Activated CD8-positive, alpha-beta T cell treated with anti-CD3 and anti-CD28 coated beads for 36 hours (primary cell): Measurements from ENCODE around the gene TNIK. TPM values are rescaled to one million over a fixed set of nuclear protein-coding genes. Genes with fewer than 3 reads are reported as not detected.
"Not testable (repeated sequence)": the region's sequence is repeated elsewhere in the genome, so short reads cannot be mapped to it uniquely, and the experiment has no call there.

Source experiments
- ATAC-seq: fragments of 200-7000 bp; cut with Tn5 transposase; one replicate; pipeline ENCODE4 v1.10.0; 2021; ENCODE audit warnings: mild to moderate bottlenecking, moderate library complexity
- CTCF ChIA-PET: fragments of 350-600 bp; sonication (Branson Sonifier 250); formaldehyde crosslinking; loops from one replicate; lab custom pipeline; 2021; ENCODE audit warnings: antibody characterized with exemption; lab: Charles Lee
- POLR2A ChIA-PET: fragments of 350-600 bp; sonication (Branson Sonifier 250); formaldehyde crosslinking; loops from one replicate; lab custom pipeline; 2021; ENCODE audit warnings: antibody characterized with exemption; lab: Charles Lee
- DNase-seq: peaks from one replicate; pipeline ENCODE4 v3.0.0-alpha.2; 2020
- H3K27ac Mint-ChIP-seq: one replicate; pipeline ENCODE4 v1.8.0; 2021; ENCODE audit warnings: mild to moderate bottlenecking, mixed read lengths
- H3K27me3 Mint-ChIP-seq: one replicate; pipeline ENCODE4 v1.8.0; 2021; ENCODE audit warnings: mixed read lengths
- H3K36me3 Mint-ChIP-seq: one replicate; pipeline ENCODE4 v1.8.0; 2021; ENCODE audit warnings: low read depth, mixed read lengths
- H3K4me1 Mint-ChIP-seq: one replicate; pipeline ENCODE4 v1.8.0; 2021; ENCODE audit warnings: low read depth, mixed read lengths
- H3K4me3 Mint-ChIP-seq: one replicate; pipeline ENCODE4 v1.8.0; 2021; ENCODE audit warnings: mild to moderate bottlenecking, moderate library complexity, mixed read lengths
- H3K9me3 Mint-ChIP-seq: one replicate; pipeline ENCODE4 v1.8.0; 2021; ENCODE audit warnings: mixed read lengths
- intact Hi-C: fragments of 100-400 bp; cut with micrococcal nuclease; formaldehyde crosslinking; loops from one replicate; pipeline ENCODE4 v1.10.0; 2022
- total RNA-seq, 2 experiments: library from RNA; stranded (reverse); gene quantifications; one replicate each; pipeline ENCODE4 v1.2.3, GENCODE V29; 2021
- TF ChIP-seq, protein P1 (sequence below): fragments of 200-600 bp; IDR thresholded peaks from one replicate; pipeline ENCODE4 v1.8.0; 2022; ENCODE audit warnings: antibody characterized with exemption, mild to moderate bottlenecking

TNIK gene
- total RNA-seq, 2 experiments from 2014 or later = 25.1 to 28.8 TPM

DNA sequence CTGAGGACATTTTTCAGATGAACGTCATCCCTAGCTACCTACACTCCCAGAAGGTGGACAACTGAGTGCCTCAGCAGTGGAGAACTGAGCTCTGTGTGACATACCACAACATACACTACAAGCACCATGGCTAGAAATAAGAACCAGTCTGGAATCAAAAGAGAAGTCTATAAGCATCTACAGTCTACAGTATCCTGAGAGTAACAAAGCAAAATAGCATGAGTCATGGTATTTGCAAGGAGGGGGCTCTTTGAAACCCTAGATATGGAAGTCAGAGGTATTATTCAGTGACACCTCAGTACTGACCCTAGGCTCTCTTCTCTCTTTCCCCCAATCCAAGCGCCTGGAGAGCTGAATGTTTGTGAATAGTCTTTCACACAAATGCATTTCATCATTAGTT, 87.5 kb downstream of the TNIK start:
- no peak overlapping the region for H3K4me3 Mint-ChIP-seq
- no peaks in the 10 kb centered on the region for H3K27me3 Mint-ChIP-seq
- H3K9me3 Mint-ChIP-seq = no peaks in the 10 kb centered on the region
- DNase-seq = no peak
- H3K4me1 Mint-ChIP-seq = peaks cover 36% of the 10 kb centered on the region
- TF ChIP-seq, protein P1, sequence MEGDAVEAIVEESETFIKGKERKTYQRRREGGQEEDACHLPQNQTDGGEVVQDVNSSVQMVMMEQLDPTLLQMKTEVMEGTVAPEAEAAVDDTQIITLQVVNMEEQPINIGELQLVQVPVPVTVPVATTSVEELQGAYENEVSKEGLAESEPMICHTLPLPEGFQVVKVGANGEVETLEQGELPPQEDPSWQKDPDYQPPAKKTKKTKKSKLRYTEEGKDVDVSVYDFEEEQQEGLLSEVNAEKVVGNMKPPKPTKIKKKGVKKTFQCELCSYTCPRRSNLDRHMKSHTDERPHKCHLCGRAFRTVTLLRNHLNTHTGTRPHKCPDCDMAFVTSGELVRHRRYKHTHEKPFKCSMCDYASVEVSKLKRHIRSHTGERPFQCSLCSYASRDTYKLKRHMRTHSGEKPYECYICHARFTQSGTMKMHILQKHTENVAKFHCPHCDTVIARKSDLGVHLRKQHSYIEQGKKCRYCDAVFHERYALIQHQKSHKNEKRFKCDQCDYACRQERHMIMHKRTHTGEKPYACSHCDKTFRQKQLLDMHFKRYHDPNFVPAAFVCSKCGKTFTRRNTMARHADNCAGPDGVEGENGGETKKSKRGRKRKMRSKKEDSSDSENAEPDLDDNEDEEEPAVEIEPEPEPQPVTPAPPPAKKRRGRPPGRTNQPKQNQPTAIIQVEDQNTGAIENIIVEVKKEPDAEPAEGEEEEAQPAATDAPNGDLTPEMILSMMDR = no peak
- ChIA-PET CTCF (interaction anchor here (0.8 to 1.3 kb wide), 2 partner anchors 9 to 165 kb away, joined by 3 read pairs; no protein-coding TSS in a partner anchor), POLR2A (interaction anchor here (1.0 to 1.1 kb wide), 2 partner anchors 17 to 18 kb away, joined by 3 to 4 read pairs; no protein-coding TSS in a partner anchor)
- H3K36me3 Mint-ChIP-seq = peaks cover 8% of the 10 kb centered on the region
- ATAC-seq = peak; percentile 53
- H3K27ac Mint-ChIP-seq = no peak overlapping the region
- intact Hi-C loops = no loop called here

DNA sequence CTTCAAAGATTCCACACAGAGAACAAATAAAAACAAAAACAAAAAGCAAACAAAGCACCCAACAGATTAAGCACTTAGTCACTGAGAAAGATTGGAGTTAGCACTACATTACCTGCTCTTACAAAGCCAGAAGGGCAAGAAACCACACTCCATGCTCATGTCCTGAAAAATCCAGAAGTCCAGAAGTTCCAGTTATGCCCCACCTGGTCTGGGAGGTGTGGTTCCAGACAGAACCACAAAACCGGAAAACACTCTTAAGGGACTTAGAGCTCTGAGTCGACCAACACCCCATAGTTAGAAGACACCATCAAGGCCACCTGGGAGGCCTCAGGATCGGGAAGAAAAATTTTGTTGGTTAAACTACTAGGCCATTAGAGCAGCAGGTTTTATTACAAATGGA, 88.9 kb downstream of the TNIK start:
- no peak overlapping the region for H3K4me3 Mint-ChIP-seq
- no peaks in the 10 kb centered on the region for H3K27me3 Mint-ChIP-seq
- POLR2A ChIA-PET = interaction anchor here (1.0 kb wide), 1 partner anchor 13 kb away, joined by 6 read pairs; no protein-coding TSS in a partner anchor
- intact Hi-C loops = no loop called here
- ATAC-seq (no peak), DNase-seq (no peak)
- no peak overlapping the region for H3K27ac Mint-ChIP-seq
- H3K36me3 Mint-ChIP-seq = peaks cover 12% of the 10 kb centered on the region
- CTCF ChIA-PET = no interaction called here
- H3K4me1 Mint-ChIP-seq = peaks cover 28% of the 10 kb centered on the region
- TF ChIP-seq, protein P1 = no peak
- no peaks in the 10 kb centered on the region for H3K9me3 Mint-ChIP-seq

DNA sequence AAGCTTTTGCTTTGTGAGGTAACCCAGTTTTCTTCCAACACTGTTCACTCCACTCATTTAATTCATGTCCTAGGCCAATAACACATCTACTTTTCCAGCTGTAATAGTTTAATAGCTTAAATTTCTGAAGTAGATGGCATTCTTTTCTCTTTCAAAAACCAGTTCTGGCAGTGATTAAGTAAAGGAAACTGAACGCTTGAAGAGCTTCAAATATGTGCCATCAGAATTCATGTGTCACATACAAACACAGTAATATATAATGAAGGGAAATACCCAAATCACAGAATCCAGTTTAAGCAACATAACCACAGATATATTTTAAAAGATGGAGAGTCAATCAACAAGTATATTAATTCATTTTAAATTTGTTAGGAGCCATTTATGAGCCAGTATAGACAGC, 91.0 kb downstream of the TNIK start:
- ATAC-seq (no peak), DNase-seq (no peak)
- Mint-ChIP-seq H3K4me1 (peaks cover 33% of the 10 kb centered on the region), H3K27me3 (no peaks in the 10 kb centered on the region), H3K27ac (no peak overlapping the region), H3K36me3 (peaks cover 13% of the 10 kb centered on the region), H3K9me3 (no peaks in the 10 kb centered on the region), H3K4me3 (no peak overlapping the region)
- intact Hi-C loops = no loop called here
- TF ChIP-seq, protein P1 = no peak
- POLR2A ChIA-PET = no interaction called here
- CTCF ChIA-PET = interaction anchor here (1.3 to 2.5 kb wide), 3 partner anchors 15 to 92 kb away, joined by 3 to 7 read pairs (median 3); partner anchors contain the start of gene TNIK

DNA sequence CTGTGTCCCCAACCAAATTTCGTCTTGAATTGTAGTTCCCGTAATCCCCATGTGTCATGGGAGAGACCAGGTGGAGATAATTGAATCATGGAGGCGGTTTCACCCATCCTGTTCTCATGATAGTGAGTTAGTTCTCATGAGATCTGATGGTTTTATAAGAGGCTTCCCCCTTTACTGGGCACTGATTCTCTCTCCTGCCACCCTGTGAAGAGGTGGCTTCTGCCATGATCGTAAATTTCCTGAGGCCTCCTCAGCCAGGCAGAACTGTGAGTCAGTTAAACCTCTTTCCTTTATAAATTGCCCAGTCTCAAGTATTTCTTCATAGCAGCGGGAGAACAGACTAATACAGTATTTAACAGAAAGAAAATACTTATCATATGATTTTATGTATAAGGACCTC, 93.5 kb downstream of the TNIK start:
- CTCF ChIA-PET = interaction anchor here (1.1 to 1.2 kb wide), 2 partner anchors 14 to 35 kb away, joined by 3 to 5 read pairs; no protein-coding TSS in a partner anchor

DNA sequence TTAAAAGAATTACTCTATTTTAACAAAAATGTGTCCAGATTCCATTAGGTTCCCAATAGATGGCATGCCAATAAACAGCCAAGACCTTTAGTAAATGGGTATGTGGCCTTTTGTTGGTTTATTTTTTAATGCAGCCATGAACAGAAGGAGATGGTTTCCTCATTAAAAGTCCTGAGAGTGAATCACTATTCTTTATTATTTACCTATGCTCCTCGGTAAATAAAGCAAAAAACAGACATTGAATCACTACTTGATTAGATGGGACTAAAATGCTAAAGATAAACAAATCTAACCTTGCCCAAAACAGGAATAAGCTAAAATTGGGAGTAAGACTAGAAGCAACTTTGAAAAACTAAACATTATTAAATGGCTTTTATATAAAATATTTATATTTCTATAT, 94.2 kb downstream of the TNIK start:
- peaks cover 13% of the 10 kb centered on the region for H3K36me3 Mint-ChIP-seq
- no peak overlapping the region for H3K27ac Mint-ChIP-seq
- H3K4me1 Mint-ChIP-seq = peaks cover 37% of the 10 kb centered on the region
- no peaks in the 10 kb centered on the region for H3K27me3 Mint-ChIP-seq
- no peak for ATAC-seq
- no peak for DNase-seq
- TF ChIP-seq, protein P1 = no peak
- no peaks in the 10 kb centered on the region for H3K9me3 Mint-ChIP-seq
- H3K4me3 Mint-ChIP-seq = no peak overlapping the region
- intact Hi-C loops = no loop called here
- POLR2A ChIA-PET = no interaction called here
- CTCF ChIA-PET = no interaction called here

More for the DNA sequence above, 93.5 kb downstream of the TNIK start:
- H3K9me3 Mint-ChIP-seq, ATAC-seq, POLR2A ChIA-PET, H3K27ac Mint-ChIP-seq, DNase-seq, H3K27me3 Mint-ChIP-seq, intact Hi-C loops, H3K4me3 Mint-ChIP-seq: not testable (repeated sequence)
- Mint-ChIP-seq H3K36me3 (peaks cover 13% of the 10 kb centered on the region), H3K4me1 (peaks cover 38% of the 10 kb centered on the region)
